Measurements from ENCODE around the gene LIMD2. TPM values are rescaled to one million over a fixed set of nuclear protein-coding genes. Genes with fewer than 3 reads are reported as not detected.

The LIMD2 gene
- total RNA-seq, 1 experiment from 2014 or later = 93.5 TPM

DNA sequence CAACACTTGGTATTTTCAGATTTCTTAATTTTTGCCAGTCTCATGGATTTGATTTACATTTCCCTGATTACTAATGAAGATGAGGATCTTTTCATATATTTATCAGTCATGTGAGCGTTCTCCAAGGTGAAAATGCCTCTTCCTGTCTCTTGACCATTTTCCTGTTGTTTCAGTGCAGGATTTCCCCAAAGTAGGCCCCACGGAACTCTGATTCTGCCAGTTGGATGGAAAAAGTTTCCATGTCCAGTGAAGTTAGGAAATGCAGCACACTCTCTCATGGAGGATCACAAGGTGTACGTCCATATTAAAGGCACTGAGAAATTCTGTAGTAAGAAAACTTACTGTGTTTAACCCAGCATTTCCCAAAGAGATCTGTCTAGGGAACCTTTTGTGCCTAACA is 16.5 kb upstream of the LIMD2 start:
- H3K27me3 Mint-ChIP-seq (ENCODE audit: low read depth) = no peaks in the 10 kb centered on the region
- WGBS (ENCODE audit: extremely low coverage, insufficient read length, low lambda C conversion rate) = no CpG with 5 or more reads among the region's 3 CpGs
- H4K8ac ChIP-seq (replicated peaks; ENCODE audit: insufficient read length, low read depth, low read length) = no peak overlapping the region
- no peak overlapping the region for H3K4ac ChIP-seq (ENCODE audit: low read depth, low read length)
- no peak overlapping the region for H3K56ac ChIP-seq (ENCODE audit: insufficient read length, low read depth, low read length)
- H2AK5ac ChIP-seq (ENCODE audit: insufficient read length, low read length) = no peak overlapping the region
- no peak overlapping the region for H3K27ac Mint-ChIP-seq
- H4K5ac ChIP-seq (ENCODE audit: insufficient read length, low read depth, low read length) = no peak overlapping the region
- H3K4me3 Mint-ChIP-seq = no peak overlapping the region
- no peak overlapping the region for H3K4me2 ChIP-seq (ENCODE audit: insufficient read depth, insufficient read length, low read length)
- no peak overlapping the region for H3K14ac ChIP-seq (ENCODE audit: insufficient read depth, low read length)
- no peaks in the 10 kb centered on the region for H3K9me3 ChIP-seq (ENCODE audit: control insufficient read depth, low read depth, low read length)
- no peak overlapping the region for H2BK5ac ChIP-seq (ENCODE audit: insufficient read length, low read length)
- no peak overlapping the region for H3T11ph ChIP-seq (ENCODE audit: low read length)
- DNase-seq = no peak
- H2AFZ ChIP-seq (ENCODE audit: low read length) = no peak overlapping the region
- H3K9me3 Mint-ChIP-seq = no peaks in the 10 kb centered on the region
- H3K4me1 ChIP-seq (ENCODE audit: insufficient read depth, low read length) = no peaks in the 10 kb centered on the region
- no peak overlapping the region for H4K91ac ChIP-seq (ENCODE audit: insufficient read length, low read depth, low read length)
- no peaks in the 10 kb centered on the region for H3K27me3 ChIP-seq (ENCODE audit: insufficient read depth, low read length)
- H3K4me1 Mint-ChIP-seq = no peaks in the 10 kb centered on the region
- H3K36me3 Mint-ChIP-seq (ENCODE audit: insufficient read depth in 1 of 3, low read depth in 3 of 3) = peaks cover 0 to 19% (median 18%) of the 10 kb centered on the region in 3 experiments; a peak in 4 of 7 replicates
- no peak overlapping the region for H3K23ac ChIP-seq (ENCODE audit: insufficient read length, low read depth, low read length)
- H2BK120ac ChIP-seq (ENCODE audit: low read depth, low read length, poor library complexity, severe bottlenecking) = no peak overlapping the region
- TF ChIP-seq, protein P1, sequence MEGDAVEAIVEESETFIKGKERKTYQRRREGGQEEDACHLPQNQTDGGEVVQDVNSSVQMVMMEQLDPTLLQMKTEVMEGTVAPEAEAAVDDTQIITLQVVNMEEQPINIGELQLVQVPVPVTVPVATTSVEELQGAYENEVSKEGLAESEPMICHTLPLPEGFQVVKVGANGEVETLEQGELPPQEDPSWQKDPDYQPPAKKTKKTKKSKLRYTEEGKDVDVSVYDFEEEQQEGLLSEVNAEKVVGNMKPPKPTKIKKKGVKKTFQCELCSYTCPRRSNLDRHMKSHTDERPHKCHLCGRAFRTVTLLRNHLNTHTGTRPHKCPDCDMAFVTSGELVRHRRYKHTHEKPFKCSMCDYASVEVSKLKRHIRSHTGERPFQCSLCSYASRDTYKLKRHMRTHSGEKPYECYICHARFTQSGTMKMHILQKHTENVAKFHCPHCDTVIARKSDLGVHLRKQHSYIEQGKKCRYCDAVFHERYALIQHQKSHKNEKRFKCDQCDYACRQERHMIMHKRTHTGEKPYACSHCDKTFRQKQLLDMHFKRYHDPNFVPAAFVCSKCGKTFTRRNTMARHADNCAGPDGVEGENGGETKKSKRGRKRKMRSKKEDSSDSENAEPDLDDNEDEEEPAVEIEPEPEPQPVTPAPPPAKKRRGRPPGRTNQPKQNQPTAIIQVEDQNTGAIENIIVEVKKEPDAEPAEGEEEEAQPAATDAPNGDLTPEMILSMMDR (conservative IDR thresholded peaks at IDR 0.05) = no peak
- no peaks in the 10 kb centered on the region for H3K79me1 ChIP-seq (ENCODE audit: insufficient read depth, low read depth, low read length, poor library complexity, severe bottlenecking)
- H3K79me2 ChIP-seq (ENCODE audit: insufficient read depth, low read length) = no peaks in the 10 kb centered on the region
- no peak overlapping the region for H2BK12ac ChIP-seq (ENCODE audit: insufficient read length, low read depth, low read length)
- no peak overlapping the region for H3K9ac ChIP-seq (ENCODE audit: extremely low read depth, insufficient read length, low read length)
- no peak overlapping the region for H2BK20ac ChIP-seq (ENCODE audit: low read depth, low read length, poor library complexity, severe bottlenecking)
- H3K23me2 ChIP-seq (ENCODE audit: insufficient read length, low read depth, low read length, poor library complexity, severe bottlenecking) = no peaks in the 10 kb centered on the region
- H2BK15ac ChIP-seq (ENCODE audit: low read depth, low read length) = no peak overlapping the region
- H4K20me1 ChIP-seq (ENCODE audit: control insufficient read depth, insufficient read depth, insufficient read length) = no peaks in the 10 kb centered on the region
- no peak overlapping the region for H3K27ac ChIP-seq (ENCODE audit: insufficient read length, low read depth, low read length)
- no peak overlapping the region for H3K18ac ChIP-seq (ENCODE audit: insufficient read length, low read depth, low read length)
